Cardiac muscle cell (in vitro differentiated cells and primary cell): Measurements from ENCODE around the gene GOLGA5. TPM values are rescaled to one million over a fixed set of nuclear protein-coding genes. Genes with fewer than 3 reads are reported as not detected.
"Not testable (repeated sequence)": the region's sequence is repeated elsewhere in the genome, so short reads cannot be mapped to it uniquely, and the experiment has no call there.

Source experiments
- DNase-seq, 2 donors: peaks; one replicate each; pipeline versions ENCODE4 v3.0.0 to v3.0.0-alpha.2; 2010 to 2017; ENCODE audit warnings: low read depth in 1 of 2, low spot score in 1 of 2
- H3K27ac ChIP-seq: fragments of 200-600 bp; sonication (generic); 2 replicates; pipeline ENCODE4 v1.5.1; 2016
- H3K27me3 ChIP-seq: fragments of 200-600 bp; sonication (generic); 2 replicates; pipeline ENCODE4 v1.6.0; 2016; ENCODE audit warnings: control low read depth
- H3K36me3 ChIP-seq: fragments of 200-600 bp; sonication (generic); 2 replicates; pipeline ENCODE4 v1.5.1; 2016; ENCODE audit warnings: control low read depth
- H3K4me1 ChIP-seq: fragments of 200-600 bp; sonication (generic); 2 replicates; pipeline ENCODE4 v1.8.1; 2017; ENCODE audit warnings: low read depth, mild to moderate bottlenecking, mixed run types
- H3K4me3 ChIP-seq: fragments of 200-600 bp; sonication (generic); 2 replicates; pipeline ENCODE4 v1.5.1; 2016; ENCODE audit warnings: mild to moderate bottlenecking
- H3K9me3 ChIP-seq: fragments of 200-600 bp; sonication (generic); 2 replicates; pipeline ENCODE4 v1.5.1; 2017; ENCODE audit warnings: low read depth, mild to moderate bottlenecking, control low read depth
- polyA plus RNA-seq: library from polyadenylated mRNA; unstranded; fragments of >200 nt; fragmentation: Nextera tagmentation; extraction: Ambion mirVana; gene quantifications from 2 replicates; pipeline ENCODE4 v1.2.1, GENCODE V29; 2016
- total RNA-seq: library from RNA; depleted of rRNA; stranded (reverse); fragments of >200 nt; gene quantifications from 2 replicates; pipeline ENCODE4 v1.2.3, GENCODE V29; 2016
- TF ChIP-seq, protein P1 (sequence below): IDR thresholded peaks from 2 replicates; pipeline ENCODE4 v1.5.1; 2012; ENCODE audit warnings: low read depth, mild to moderate bottlenecking, low read length

The GOLGA5 gene
- total and polyA plus RNA-seq, 2 experiments from 2014 or later = 21.8 to 32.5 TPM

DNA sequence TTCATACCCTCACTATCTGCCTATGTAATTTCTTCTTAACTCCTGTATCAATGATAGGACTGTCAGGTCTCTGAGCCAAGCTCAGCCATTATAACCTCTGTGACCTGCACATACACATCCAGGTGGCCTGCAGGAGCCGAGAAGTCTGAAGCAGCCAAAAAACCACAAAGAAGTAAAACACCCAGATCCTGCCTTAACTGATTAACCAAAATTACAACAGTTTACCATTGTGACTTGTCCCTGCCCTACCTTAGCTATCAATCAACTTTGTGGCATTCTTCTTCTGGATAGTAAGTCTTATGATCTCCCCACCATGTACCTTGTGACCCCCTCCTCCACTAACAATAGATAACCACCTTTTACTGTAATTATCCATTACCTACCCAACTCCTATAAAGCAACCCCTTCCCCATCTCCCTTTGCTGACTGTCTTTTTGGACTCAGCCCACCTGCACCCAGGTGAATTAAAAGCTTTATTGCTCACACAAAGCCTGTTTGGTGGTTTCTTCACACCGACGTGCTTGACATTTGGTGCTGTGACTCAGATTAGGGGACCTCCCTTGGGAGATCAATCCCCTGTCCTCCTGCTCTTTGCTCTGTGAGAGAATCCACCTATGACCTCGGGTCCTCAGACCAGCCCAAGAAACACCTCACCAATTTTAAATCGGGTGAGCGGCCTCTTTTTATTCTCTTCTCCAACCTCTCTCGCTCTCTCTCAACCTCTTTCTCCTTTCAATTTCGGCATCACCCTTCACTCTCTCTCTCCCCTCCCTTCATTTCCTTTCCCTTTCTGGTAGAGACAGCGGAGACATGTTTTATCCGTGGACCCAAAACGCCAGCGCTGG lies 34.2 kb upstream of the GOLGA5 start:
- no peak for DNase-seq
- Histone ChIP-seq H3K4me3 (no peak overlapping the region), H3K36me3 (no peaks in the 10 kb centered on the region), H3K27me3 (no peaks in the 10 kb centered on the region), H3K27ac (no peak overlapping the region), H3K9me3 (no peaks in the 10 kb centered on the region), H3K4me1 (peaks cover 5% of the 10 kb centered on the region)
- TF ChIP-seq, protein P1, sequence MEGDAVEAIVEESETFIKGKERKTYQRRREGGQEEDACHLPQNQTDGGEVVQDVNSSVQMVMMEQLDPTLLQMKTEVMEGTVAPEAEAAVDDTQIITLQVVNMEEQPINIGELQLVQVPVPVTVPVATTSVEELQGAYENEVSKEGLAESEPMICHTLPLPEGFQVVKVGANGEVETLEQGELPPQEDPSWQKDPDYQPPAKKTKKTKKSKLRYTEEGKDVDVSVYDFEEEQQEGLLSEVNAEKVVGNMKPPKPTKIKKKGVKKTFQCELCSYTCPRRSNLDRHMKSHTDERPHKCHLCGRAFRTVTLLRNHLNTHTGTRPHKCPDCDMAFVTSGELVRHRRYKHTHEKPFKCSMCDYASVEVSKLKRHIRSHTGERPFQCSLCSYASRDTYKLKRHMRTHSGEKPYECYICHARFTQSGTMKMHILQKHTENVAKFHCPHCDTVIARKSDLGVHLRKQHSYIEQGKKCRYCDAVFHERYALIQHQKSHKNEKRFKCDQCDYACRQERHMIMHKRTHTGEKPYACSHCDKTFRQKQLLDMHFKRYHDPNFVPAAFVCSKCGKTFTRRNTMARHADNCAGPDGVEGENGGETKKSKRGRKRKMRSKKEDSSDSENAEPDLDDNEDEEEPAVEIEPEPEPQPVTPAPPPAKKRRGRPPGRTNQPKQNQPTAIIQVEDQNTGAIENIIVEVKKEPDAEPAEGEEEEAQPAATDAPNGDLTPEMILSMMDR = no peak

DNA sequence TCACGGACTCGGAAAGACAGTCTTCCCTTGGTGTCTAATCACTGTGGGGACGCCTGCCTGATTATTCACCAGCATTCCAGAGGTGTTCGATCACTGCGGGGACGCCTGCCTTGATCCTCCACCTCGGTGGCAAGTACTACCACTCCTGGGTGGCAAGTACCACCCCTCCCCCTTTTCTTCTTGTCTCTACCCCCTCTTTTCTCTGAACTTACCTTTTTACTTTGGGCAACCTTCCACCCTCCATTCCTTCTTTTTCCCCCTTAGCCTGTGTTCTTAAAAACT lies 33.6 kb upstream of the GOLGA5 start:
- Histone ChIP-seq H3K36me3 (no peaks in the 10 kb centered on the region), H3K27ac (no peak overlapping the region), H3K27me3 (no peaks in the 10 kb centered on the region), H3K4me1 (peaks cover 5% of the 10 kb centered on the region), H3K4me3 (no peak overlapping the region), H3K9me3 (no peaks in the 10 kb centered on the region)
- TF ChIP-seq, protein P1 = no peak
- DNase-seq = no peak

DNA sequence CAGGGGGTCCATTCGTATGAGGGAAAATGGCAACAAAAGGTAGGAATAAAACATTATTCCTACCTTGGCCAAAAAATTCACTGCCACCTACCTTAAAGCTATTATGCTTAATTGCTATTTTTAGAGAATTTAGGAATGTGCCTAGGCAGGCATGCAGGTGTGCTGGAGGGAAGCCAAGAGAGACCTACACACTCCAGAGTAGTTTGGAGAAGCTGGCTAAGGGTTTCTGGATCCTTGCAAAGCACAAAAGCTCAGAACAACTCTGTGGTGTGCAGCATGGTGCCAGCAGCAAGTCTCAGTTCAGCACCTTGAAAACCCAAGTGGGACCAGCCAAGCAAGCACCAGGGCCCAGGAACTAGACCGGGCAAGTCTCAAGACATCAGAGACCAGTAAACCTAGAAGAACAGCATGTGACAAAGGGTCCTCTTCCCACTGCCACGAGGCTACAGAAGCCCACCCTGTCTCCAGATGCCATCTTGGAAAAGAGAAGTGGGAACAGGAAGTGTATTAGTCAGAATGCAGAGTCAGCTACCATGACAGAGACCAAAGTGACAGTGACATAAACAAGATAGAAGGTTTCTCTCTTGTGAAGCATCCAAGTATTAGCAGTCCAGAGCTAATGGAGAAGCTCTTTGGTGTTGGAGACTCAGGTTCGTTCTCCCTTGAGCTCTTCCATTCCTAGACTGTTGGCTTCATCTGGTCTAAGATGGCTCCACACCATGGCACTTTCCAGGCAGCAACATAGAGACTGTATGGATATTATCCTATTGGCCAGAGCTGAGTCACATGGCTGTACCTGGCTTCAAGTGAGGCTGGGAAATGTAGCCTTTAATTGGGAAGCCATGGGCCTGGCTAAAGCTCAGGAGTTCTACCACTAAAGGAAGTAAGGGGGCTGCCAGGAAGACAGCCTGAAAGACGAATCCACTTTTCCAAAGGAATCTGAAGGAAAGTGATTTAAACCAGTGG lies 30.2 kb upstream of the GOLGA5 start:
- H3K36me3 ChIP-seq, H3K4me3 ChIP-seq, DNase-seq, H3K4me1 ChIP-seq, H3K27ac ChIP-seq, H3K9me3 ChIP-seq, H3K27me3 ChIP-seq: not testable (repeated sequence)

DNA sequence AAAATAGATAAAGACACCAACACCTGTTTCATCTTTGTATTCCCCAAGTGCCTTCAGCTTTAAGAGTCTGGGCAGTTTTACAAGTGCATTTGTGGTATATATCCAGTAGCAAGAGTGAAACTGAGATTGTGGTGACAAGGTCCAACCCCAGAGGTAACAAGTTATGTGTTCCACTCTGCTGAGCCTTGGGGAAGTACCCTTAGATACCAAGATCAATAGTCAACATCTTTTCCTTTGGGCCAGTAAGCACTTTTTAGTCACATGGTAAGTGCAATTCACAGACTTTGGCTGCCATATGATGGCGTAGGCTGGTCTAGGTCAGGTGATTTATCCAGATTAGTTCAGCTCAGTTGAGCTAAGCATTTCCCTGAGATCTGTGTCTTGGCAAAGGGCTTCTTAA lies 25.9 kb upstream of the GOLGA5 start:
- not testable (repeated sequence) for H3K4me3 ChIP-seq, DNase-seq, H3K36me3 ChIP-seq, H3K27me3 ChIP-seq, H3K27ac ChIP-seq, H3K4me1 ChIP-seq, H3K9me3 ChIP-seq

DNA sequence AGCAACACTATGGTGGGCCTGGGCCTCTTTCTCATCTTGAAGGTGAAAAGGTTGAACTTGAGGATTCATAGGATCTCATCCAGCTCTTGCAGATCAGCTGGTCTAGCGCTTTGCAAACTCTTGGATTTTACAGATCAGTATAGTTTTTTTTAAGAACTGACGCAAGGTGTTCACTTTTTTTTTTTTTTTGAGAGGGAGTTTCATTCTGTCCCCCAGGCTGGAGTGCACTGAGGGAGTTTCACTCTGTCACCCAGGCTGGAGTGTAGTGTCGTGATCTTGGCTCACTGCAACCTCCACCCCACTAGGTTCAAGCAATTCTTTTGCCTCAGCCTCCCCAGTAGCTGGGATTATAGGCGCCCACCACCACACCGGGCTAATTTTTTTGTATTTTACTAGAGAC lies 25.3 kb upstream of the GOLGA5 start:
- TF ChIP-seq, protein P1 = no peak
- Histone ChIP-seq H3K9me3 (no peaks in the 10 kb centered on the region), H3K27ac (no peak overlapping the region), H3K36me3 (no peaks in the 10 kb centered on the region), H3K27me3 (no peaks in the 10 kb centered on the region), H3K4me3 (no peak overlapping the region), H3K4me1 (no peaks in the 10 kb centered on the region)
- DNase-seq = no peak

DNA sequence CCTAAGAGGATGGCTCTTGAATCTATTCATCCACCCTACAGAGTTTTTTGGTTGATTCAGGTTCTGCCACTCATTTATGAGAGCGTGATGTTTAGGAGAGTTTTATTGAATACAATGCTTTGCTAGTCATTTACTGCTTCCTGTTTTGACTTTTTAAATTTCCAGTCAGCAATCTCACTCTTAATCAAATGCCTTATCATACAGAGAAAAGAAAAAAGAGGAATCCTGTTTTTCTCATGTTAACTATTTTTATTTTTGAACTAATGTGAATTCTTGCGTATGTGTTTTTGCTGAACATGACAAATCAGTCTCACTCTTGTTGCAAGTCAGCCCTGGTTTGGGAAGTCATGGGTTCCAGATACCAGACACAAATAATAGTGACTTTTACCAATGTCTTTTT lies 23.6 kb upstream of the GOLGA5 start:
- no peaks in the 10 kb centered on the region for H3K9me3 ChIP-seq
- H3K4me3 ChIP-seq = no peak overlapping the region
- no peak for DNase-seq
- no peaks in the 10 kb centered on the region for H3K4me1 ChIP-seq
- H3K27ac ChIP-seq = no peak overlapping the region
- no peaks in the 10 kb centered on the region for H3K27me3 ChIP-seq
- TF ChIP-seq, protein P1 = no peak
- no peaks in the 10 kb centered on the region for H3K36me3 ChIP-seq
